Lung (tissue), 12 donors: Measurements from ENCODE around the gene COG5. TPM values are rescaled to one million over a fixed set of nuclear protein-coding genes. Genes with fewer than 3 reads are reported as not detected.
A peak's percentile ranks its signal among the peaks of the same experiment; 100 is the strongest.
"Not testable (repeated sequence)": the region's sequence is repeated elsewhere in the genome, so short reads cannot be mapped to it uniquely, and the experiment has no call there.

Experiments
- ATAC-seq: fragments of 200-7000 bp; cut with Tn5 transposase; one replicate; pipeline ENCODE4 v1.9.1; 2020; ENCODE audit warnings: moderate number of reproducible peaks; ENCODE audit not compliant: insufficient read depth, low FRiP score
- DNase-seq, 3 donors: peaks; one replicate each; pipeline ENCODE4 v3.0.0-alpha.2; 2013 to 2017
- H3K27ac ChIP-seq, 2 donors: one replicate each; pipeline ENCODE4 v1.5.1; 2013; ENCODE audit warnings: mild to moderate bottlenecking in 2 of 2, moderate library complexity in 2 of 2, control low read depth in 1 of 2, inconsistent platforms in 1 of 2, low read depth in 1 of 2, low read length in 1 of 2
- H3K27me3 ChIP-seq, 3 donors: one replicate each; pipeline ENCODE4 v1.5.1; 2013; ENCODE audit warnings: low read length in 2 of 3; ENCODE audit not compliant: control insufficient read depth in 3 of 3, insufficient read depth in 3 of 3
- H3K36me3 ChIP-seq, 4 donors: one replicate each; pipeline ENCODE4 v1.5.1; 2013; ENCODE audit warnings: low read length in 4 of 4, mild to moderate bottlenecking in 1 of 4, moderate library complexity in 1 of 4; ENCODE audit not compliant: control insufficient read depth in 4 of 4, insufficient read depth in 4 of 4
- H3K4me1 ChIP-seq, 5 donors: one replicate each; pipeline ENCODE4 v1.5.1; 2013; ENCODE audit warnings: low read length in 5 of 5, mild to moderate bottlenecking in 2 of 5, moderate library complexity in 1 of 5; ENCODE audit not compliant: control insufficient read depth in 5 of 5, insufficient read depth in 5 of 5
- H3K4me3 ChIP-seq: one replicate; pipeline ENCODE4 v1.5.1; 2013; ENCODE audit warnings: mild to moderate bottlenecking, control low read depth, moderate library complexity
- H3K9ac ChIP-seq, 2 donors: one replicate each; pipeline ENCODE4 v1.5.1; 2013; ENCODE audit warnings: low read length in 2 of 2, control low read depth in 1 of 2; ENCODE audit not compliant: insufficient read depth in 1 of 2
- H3K9me3 ChIP-seq, 4 donors: one replicate each; pipeline ENCODE4 v1.5.1; 2013; ENCODE audit warnings: low read length in 3 of 4, mild to moderate bottlenecking in 1 of 4, moderate library complexity in 1 of 4; ENCODE audit not compliant: control insufficient read depth in 4 of 4, insufficient read depth in 3 of 4
- WGBS, 2 donors: extraction: QIAGEN DNeasy Blood & Tissue Kit; methylation state at CpG; one replicate each; pipeline ENCODE4 v1.1.7; 2013; 5-methylcytosine and 5-hydroxymethylcytosine counted together
- polyA plus RNA-seq, 2 donors: library from polyadenylated mRNA; stranded (reverse); fragments of 200-250 nt; gene quantifications; one replicate each; pipeline ENCODE4 v1.2.1, GENCODE V29; 2013
- total RNA-seq, 2 donors: library from RNA; depleted of rRNA in 1 of 2; stranded (reverse); fragments of >200 nt in 1 of 2; gene quantifications; one replicate each; pipeline ENCODE4 v1.2.1, GENCODE V29; 2014 to 2021
- TF ChIP-seq, protein P1 (sequence below): IDR thresholded peaks from 2 replicates; pipeline ENCODE4 v1.5.1; 2012; ENCODE audit warnings: mild to moderate bottlenecking; ENCODE audit errors: control extremely low read depth, extremely low read depth
- donor health status: control.
- donor health status: control.
- donor health status: Bipolar disorder and iron deficiency.
- donor health status: healthy.
- donor health status: DM: yes; HTN: yes; CAD: no.

Gene COG5
- total and polyA plus RNA-seq, 4 donors = 5.6 to 101 (median 27.2) TPM

DNA sequence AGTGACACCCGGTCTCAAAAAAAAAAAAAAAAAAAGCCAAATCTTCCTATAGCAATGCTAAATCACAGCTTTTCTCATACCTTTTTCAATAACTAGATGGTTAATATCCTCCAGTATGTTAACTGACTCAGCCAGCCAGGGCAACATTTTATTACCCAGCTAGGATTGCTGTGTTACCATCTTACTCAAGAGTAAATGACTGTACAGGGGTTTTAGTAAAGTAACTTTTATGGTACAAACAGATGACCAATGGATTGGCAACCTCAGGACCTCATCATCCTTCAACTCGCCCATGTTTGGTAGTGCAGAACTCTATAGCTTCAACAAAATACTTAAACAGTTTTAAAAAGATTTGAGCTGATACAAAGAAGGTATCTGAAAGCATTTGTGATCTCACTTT is 335.4 kb downstream of the COG5 start:
- WGBS, 2 donors = 91 to 100% methylated on average over 2 of the region's 2 CpGs
- TF ChIP-seq, protein P1, sequence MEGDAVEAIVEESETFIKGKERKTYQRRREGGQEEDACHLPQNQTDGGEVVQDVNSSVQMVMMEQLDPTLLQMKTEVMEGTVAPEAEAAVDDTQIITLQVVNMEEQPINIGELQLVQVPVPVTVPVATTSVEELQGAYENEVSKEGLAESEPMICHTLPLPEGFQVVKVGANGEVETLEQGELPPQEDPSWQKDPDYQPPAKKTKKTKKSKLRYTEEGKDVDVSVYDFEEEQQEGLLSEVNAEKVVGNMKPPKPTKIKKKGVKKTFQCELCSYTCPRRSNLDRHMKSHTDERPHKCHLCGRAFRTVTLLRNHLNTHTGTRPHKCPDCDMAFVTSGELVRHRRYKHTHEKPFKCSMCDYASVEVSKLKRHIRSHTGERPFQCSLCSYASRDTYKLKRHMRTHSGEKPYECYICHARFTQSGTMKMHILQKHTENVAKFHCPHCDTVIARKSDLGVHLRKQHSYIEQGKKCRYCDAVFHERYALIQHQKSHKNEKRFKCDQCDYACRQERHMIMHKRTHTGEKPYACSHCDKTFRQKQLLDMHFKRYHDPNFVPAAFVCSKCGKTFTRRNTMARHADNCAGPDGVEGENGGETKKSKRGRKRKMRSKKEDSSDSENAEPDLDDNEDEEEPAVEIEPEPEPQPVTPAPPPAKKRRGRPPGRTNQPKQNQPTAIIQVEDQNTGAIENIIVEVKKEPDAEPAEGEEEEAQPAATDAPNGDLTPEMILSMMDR = no peak

DNA sequence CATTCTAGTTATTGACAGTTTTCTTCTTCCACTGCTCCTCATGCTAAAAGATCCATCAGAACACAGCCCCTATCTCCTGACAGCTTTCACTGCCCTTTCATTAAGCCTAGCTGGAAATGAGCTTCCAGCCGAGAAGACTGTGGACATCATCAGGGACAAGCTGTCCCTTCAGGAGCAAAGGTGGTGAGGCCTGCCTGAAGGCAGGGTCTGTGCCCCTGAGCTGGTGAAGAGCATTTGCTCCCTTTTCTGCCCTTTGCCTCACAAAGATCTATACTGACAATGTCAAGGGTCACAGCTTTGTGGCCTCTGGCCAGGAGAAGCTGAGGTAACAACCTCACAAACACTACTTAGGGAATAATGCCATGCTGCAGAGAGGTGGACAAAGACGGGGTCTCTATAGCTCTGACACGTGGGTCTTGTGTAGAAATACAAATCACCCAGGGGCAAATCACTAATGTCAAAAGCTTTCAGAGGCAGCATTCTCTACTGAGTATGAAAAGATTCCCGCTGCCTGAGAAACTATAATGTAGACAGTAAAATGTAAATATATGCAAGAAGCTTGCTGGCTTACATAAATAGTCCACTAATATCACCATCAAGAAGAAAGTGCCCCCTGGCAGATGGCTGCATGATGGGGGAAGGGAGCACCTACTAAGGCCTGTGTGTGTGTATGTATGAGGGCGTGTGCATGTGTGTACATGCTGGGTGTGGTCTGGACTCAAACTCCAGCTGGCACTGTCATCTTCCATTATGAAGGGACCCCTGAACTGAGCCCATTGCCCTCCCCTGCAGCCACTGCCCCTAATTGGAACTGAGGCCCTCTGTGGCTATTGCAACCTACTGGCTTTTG is 339.1 kb downstream of the COG5 start:
- DNase-seq = no peak
- ATAC-seq = no peak
- Histone ChIP-seq H3K27me3 (no peaks in the 10 kb centered on the region), H3K9me3 (no peaks in the 10 kb centered on the region), H3K9ac (no peak overlapping the region), H3K27ac (peak overlapping the region in 1 of 2 donors; percentile 21), H3K4me3 (no peak overlapping the region), H3K36me3 (peaks cover 0 to 7% (median 5%) of the 10 kb centered on the region in 4 donors), H3K4me1 (peaks cover 0 to 4% (median 2%) of the 10 kb centered on the region in 5 donors)
- WGBS, 2 donors = 90 to 97% methylated on average over 5 of the region's 5 CpGs
- TF ChIP-seq, protein P1 = no peak

More for the DNA sequence above, 335.4 kb downstream of the COG5 start:
- no peak overlapping the region for H3K4me3 ChIP-seq
- no peak overlapping the region for H3K27ac ChIP-seq
- ATAC-seq (no peak), DNase-seq (no peak)
- H3K4me1 ChIP-seq = peaks cover 0 to 4% (median 0%) of the 10 kb centered on the region in 5 donors
- H3K9me3 ChIP-seq = no peaks in the 10 kb centered on the region
- no peaks in the 10 kb centered on the region for H3K27me3 ChIP-seq
- peaks cover 0 to 8% (median 6%) of the 10 kb centered on the region in 4 donors for H3K36me3 ChIP-seq
- H3K9ac ChIP-seq = no peak overlapping the region

DNA sequence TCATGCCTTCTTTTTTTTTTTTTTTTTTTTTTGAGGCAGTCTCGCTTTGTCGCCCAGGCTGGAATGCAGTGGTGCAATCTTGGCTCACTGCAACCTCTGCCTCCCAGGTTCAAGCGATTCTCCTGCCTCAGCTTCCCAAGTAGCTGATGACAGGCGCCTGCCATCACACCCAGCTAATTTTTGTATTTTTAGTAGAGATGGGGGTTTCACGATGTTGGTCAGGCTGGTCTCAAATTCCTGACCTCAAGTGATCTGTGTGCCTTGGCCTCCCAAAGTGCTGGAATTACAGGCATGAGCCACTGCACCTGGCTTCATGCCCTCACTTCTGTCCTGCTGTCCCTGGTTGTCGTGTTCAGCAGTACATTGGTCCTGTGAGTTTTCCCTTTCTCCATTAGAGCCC is 342.9 kb downstream of the COG5 start:
- H3K4me1 ChIP-seq, H3K36me3 ChIP-seq, DNase-seq, H3K27me3 ChIP-seq, H3K9ac ChIP-seq, H3K9me3 ChIP-seq, H3K4me3 ChIP-seq, ATAC-seq: not testable (repeated sequence)
- 91 to 96% methylated on average over 6 of the region's 6 CpGs for WGBS, 2 donors
- H3K27ac ChIP-seq = peak overlapping the region in 1 of 2 donors; percentile 83

DNA sequence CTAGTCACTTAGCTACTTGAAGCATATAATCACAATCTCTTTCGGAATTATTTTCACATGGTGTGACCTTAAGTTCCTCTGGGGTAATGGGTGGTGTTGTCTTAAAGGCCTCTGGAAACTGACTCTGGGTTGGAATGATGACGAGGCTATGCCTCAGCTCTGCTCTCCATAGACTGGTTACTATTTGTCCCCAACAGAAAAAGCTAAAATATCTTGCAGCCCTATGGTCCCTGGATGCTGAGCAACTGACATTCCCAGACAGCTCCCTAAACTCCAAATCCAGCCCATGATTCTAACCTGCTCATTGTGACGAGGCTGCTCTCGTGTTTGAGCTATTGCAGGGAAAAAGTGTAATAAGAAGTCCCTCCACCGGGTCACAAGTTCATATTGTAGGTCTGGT is 343.4 kb downstream of the COG5 start:
- peaks cover 0 to 3% (median 0%) of the 10 kb centered on the region in 4 donors for H3K36me3 ChIP-seq
- TF ChIP-seq, protein P1 = no peak
- no peaks in the 10 kb centered on the region for H3K9me3 ChIP-seq
- H3K27ac ChIP-seq = peak overlapping the region in 1 of 2 donors; percentile 81
- H3K4me3 ChIP-seq = no peak overlapping the region
- no peak for ATAC-seq
- no peak for DNase-seq
- H3K4me1 ChIP-seq = peaks cover 0 to 4% (median 2%) of the 10 kb centered on the region in 5 donors
- WGBS, 2 donors = 95 to 97% methylated on average over 5 of the region's 5 CpGs
- no peaks in the 10 kb centered on the region for H3K27me3 ChIP-seq
- no peak overlapping the region for H3K9ac ChIP-seq
